Uterus (tissue), 2 donors: ENCODE data around the gene NHSL1.

Experiments used
- CTCF ChIP-seq, 4 experiments: fragments of 200-600 bp in 2 of 4; fragments of 450-650 bp in 2 of 4; sonication (generic) in 2 of 4; IDR thresholded peaks; one replicate each; pipeline ENCODE4 v1.5.1; 2016 to 2019; ENCODE audit warnings: antibody characterized with exemption in 4 of 4, mild to moderate bottlenecking in 2 of 4, moderate library complexity in 1 of 4
- POLR2A ChIP-seq, 2 donors: fragments of 450-650 bp; IDR thresholded peaks; one replicate each; pipeline ENCODE4 v1.6.1; 2016; ENCODE audit warnings: antibody characterized with exemption in 2 of 2, mild to moderate bottlenecking in 1 of 2, moderate library complexity in 1 of 2

DNA sequence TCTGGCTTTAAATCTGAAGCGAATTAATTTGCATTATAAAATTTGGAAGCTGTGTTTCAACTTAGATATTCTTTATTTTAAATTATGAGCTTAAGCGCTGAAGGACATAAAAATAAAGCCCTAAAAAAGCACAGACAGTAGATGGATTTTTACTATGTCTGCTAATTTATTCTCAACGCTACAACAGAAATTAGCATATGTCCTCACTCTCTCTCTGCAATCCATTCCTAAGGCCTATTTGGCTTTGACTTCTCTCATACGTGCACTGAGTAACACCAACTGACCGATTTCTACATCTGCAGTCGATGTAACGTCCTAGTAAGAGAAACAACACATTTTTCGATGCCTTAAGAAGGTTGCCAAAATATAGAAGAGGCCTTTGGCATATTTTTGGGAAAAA, 71.6 kb downstream of the NHSL1 start:
- TF ChIP-seq CTCF (IDR thresholded peaks at IDR 0.05) (no peak), POLR2A (IDR thresholded peaks at IDR 0.05) (no peak)
